ENCODE results near the gene CPN1. TPM values are rescaled to one million over a fixed set of nuclear protein-coding genes. Genes with fewer than 3 reads are reported as not detected.
A peak's percentile ranks its signal among the peaks of the same experiment; 100 is the strongest.

CPN1 gene
- total RNA-seq, 2 experiments from 2014 or later = not detected

DNA sequence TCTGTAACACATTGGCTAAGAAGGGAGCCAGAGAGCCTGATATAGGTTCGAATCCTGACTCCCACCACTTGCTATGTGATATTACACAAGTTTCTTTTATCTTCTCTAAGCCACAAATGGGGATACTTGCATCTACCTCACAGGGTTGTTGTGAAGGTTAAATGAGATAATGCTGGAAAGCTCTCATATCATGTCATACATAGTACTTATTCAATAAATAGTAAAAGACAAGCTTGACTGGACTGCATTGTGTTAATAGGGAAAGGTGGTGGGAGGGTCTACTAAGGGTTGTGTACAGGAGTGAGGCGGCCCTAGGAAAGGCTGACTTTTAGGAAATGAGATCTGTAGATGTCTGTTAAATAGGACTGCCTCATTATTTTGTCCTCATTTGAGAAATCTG lies 36.1 kb downstream of the CPN1 start:
- H2AFZ ChIP-seq (ENCODE audit: low read length) = peak overlapping the region; percentile 69; the same call in 1 of the 2 replicates
- intact Hi-C loops (cut with micrococcal nuclease; ENCODE audit: unreplicated experiment) = no loop called here
- no peaks in the 10 kb centered on the region for H3K79me2 ChIP-seq (ENCODE audit: insufficient read depth, low read depth, low read length)
- ChIA-PET CTCF (ENCODE audit: unreplicated experiment) (interaction anchor here (0.5 to 2.5 kb wide), 7 partner anchors 25 to 200 kb away, joined by 3 to 16 read pairs (median 4); partner anchors contain the start of gene DNMBP), POLR2A (interaction anchor here (0.6 to 2.3 kb wide), 13 partner anchors 15 to 294 kb away, joined by 3 to 10 read pairs (median 4); partner anchors contain the start of gene DNMBP)
- H3K9me3 ChIP-seq (ENCODE audit: low read length) = no peaks in the 10 kb centered on the region
- H3K4me2 ChIP-seq (ENCODE audit: low read length) = peak overlapping the region; percentile 37
- no peak for TF ChIP-seq EZH2phosphoT487 (IDR thresholded peaks at IDR 0.05; ENCODE audit: borderline replicate concordance, low read depth, low read length)
- TF ChIP-seq, protein P1, sequence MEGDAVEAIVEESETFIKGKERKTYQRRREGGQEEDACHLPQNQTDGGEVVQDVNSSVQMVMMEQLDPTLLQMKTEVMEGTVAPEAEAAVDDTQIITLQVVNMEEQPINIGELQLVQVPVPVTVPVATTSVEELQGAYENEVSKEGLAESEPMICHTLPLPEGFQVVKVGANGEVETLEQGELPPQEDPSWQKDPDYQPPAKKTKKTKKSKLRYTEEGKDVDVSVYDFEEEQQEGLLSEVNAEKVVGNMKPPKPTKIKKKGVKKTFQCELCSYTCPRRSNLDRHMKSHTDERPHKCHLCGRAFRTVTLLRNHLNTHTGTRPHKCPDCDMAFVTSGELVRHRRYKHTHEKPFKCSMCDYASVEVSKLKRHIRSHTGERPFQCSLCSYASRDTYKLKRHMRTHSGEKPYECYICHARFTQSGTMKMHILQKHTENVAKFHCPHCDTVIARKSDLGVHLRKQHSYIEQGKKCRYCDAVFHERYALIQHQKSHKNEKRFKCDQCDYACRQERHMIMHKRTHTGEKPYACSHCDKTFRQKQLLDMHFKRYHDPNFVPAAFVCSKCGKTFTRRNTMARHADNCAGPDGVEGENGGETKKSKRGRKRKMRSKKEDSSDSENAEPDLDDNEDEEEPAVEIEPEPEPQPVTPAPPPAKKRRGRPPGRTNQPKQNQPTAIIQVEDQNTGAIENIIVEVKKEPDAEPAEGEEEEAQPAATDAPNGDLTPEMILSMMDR (conservative IDR thresholded peaks at IDR 0.05; ENCODE audit: low read length) = no peak
- H4K20me1 ChIP-seq (ENCODE audit: insufficient read depth, low read length) = no peaks in the 10 kb centered on the region
- BruUV-seq (replicated peaks) = no TSS peak
- no peaks in the 10 kb centered on the region for H3K9me2 ChIP-seq (ENCODE audit: insufficient read depth, low read length)
- H3K4me3 ChIP-seq (ENCODE audit: low read depth, low read length, poor library complexity, severe bottlenecking) = no peak overlapping the region
- peaks cover 50% of the 10 kb centered on the region for H3K4me1 ChIP-seq (ENCODE audit: insufficient read depth, low read length, poor library complexity, severe bottlenecking)
- H3K27ac ChIP-seq (ENCODE audit: low read depth, low read length, poor library complexity, severe bottlenecking) = no peak overlapping the region
- no peaks in the 10 kb centered on the region for H3K36me3 ChIP-seq (ENCODE audit: insufficient read depth, low read length)
- DNase-seq (ENCODE audit: low spot score) = no peak

DNA sequence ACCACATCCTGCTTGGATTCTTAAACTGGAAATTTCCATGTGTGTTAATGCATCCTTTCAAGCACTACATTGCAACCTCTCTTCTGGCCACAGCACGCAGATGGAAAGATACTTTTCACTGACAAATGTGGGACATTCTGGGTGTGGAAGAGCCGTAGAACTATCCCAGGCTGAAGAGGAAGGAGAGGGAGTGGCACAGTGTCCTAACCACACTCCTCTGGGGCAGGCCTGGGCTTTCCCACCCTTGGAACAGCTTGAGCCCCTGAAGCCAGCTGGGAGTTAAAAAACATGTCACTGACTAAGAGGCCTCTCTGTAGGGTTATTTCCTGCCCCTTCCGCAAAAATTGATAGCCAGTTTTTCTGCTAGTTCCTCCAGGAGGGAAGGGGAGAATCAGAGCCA lies 37.9 kb downstream of the CPN1 start:
- Histone ChIP-seq H2AFZ (ENCODE audit: low read length) (peak overlapping the region; percentile 48), H3K27ac (ENCODE audit: low read depth, low read length, poor library complexity, severe bottlenecking) (no peak overlapping the region), H3K9me3 (ENCODE audit: low read length) (no peaks in the 10 kb centered on the region), H3K36me3 (ENCODE audit: insufficient read depth, low read length) (no peaks in the 10 kb centered on the region), H4K20me1 (ENCODE audit: insufficient read depth, low read length) (no peaks in the 10 kb centered on the region), H3K4me1 (ENCODE audit: insufficient read depth, low read length, poor library complexity, severe bottlenecking) (peaks cover 43% of the 10 kb centered on the region), H3K4me2 (ENCODE audit: low read length) (no peak overlapping the region), H3K4me3 (ENCODE audit: low read depth, low read length, poor library complexity, severe bottlenecking) (no peak overlapping the region), H3K79me2 (ENCODE audit: insufficient read depth, low read depth, low read length) (no peaks in the 10 kb centered on the region), H3K9me2 (ENCODE audit: insufficient read depth, low read length) (no peaks in the 10 kb centered on the region)
- no TSS peak for BruUV-seq (replicated peaks)
- POLR2A ChIA-PET = interaction anchor here (0.7 kb wide), 2 partner anchors 10 to 382 kb away, joined by 3 to 4 read pairs; no protein-coding TSS in a partner anchor
- TF ChIP-seq, protein P1 (conservative IDR thresholded peaks at IDR 0.05; ENCODE audit: low read length) = no peak
- TF ChIP-seq EZH2phosphoT487 (IDR thresholded peaks at IDR 0.05; ENCODE audit: borderline replicate concordance, low read depth, low read length) = no peak
- DNase-seq (ENCODE audit: low spot score) = no peak
- intact Hi-C loops (cut with micrococcal nuclease; ENCODE audit: unreplicated experiment) = no loop called here
- CTCF ChIA-PET (ENCODE audit: unreplicated experiment) = interaction anchor here (2.5 kb wide), 1 partner anchor 23 kb away, joined by 16 read pairs; no protein-coding TSS in a partner anchor

DNA sequence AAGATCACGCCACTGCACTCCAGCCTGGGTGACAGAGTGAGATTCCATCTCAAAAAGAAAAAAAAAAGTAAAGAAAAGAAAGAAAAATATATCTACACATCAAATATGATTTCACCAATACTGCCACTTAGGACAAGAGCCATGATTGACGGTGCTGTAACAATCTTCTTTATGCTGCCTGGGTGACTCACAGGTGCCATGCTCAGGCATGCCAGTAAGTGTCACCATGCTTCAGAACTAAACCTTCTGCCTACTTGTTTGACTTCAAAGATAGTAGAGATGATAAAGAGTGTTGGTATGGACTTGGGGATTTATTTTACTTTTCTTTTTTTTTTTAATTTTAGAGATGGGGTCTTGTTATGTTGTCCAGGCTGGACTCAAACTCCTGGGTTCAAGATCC lies 38.3 kb downstream of the CPN1 start:
- Histone ChIP-seq H3K36me3 (ENCODE audit: insufficient read depth, low read length) (no peaks in the 10 kb centered on the region), H3K27ac (ENCODE audit: low read depth, low read length, poor library complexity, severe bottlenecking) (no peak overlapping the region), H3K4me2 (ENCODE audit: low read length) (no peak overlapping the region), H3K79me2 (ENCODE audit: insufficient read depth, low read depth, low read length) (no peaks in the 10 kb centered on the region), H3K9me2 (ENCODE audit: insufficient read depth, low read length) (no peaks in the 10 kb centered on the region), H3K4me3 (ENCODE audit: low read depth, low read length, poor library complexity, severe bottlenecking) (no peak overlapping the region), H3K9me3 (ENCODE audit: low read length) (no peaks in the 10 kb centered on the region), H2AFZ (ENCODE audit: low read length) (peak overlapping the region; percentile 48), H3K4me1 (ENCODE audit: insufficient read depth, low read length, poor library complexity, severe bottlenecking) (peaks cover 48% of the 10 kb centered on the region), H4K20me1 (ENCODE audit: insufficient read depth, low read length) (no peaks in the 10 kb centered on the region)
- ChIA-PET CTCF (ENCODE audit: unreplicated experiment) (no interaction called here), POLR2A (no interaction called here)
- TF ChIP-seq EZH2phosphoT487 (IDR thresholded peaks at IDR 0.05; ENCODE audit: borderline replicate concordance, low read depth, low read length) = no peak
- TF ChIP-seq, protein P1 (conservative IDR thresholded peaks at IDR 0.05; ENCODE audit: low read length) = peak; percentile 21; the same call in 1 of the 2 replicates
- intact Hi-C loops (cut with micrococcal nuclease; ENCODE audit: unreplicated experiment) = no loop called here
- no TSS peak for BruUV-seq (replicated peaks)
- no peak for DNase-seq (ENCODE audit: low spot score)

Measured in OCI-LY7 (cell line).